PFSK-1 (cell line): ENCODE measurements around the gene MAD1L1.

Experiments used
- FOXP2 ChIP-seq: optimal IDR thresholded peaks from 2 replicates; pipeline ENCODE3; 2011; ENCODE audit warnings: borderline replicate concordance, control low read depth, inconsistent platforms; ENCODE audit not compliant: insufficient read depth; ENCODE audit errors: extremely low read length, extremely low read depth
- POLR2AphosphoS5 ChIP-seq: IDR thresholded peaks from 2 replicates; pipeline ENCODE4 v1.6.1; 2012; ENCODE audit warnings: low read depth, mild to moderate bottlenecking, control low read depth, low read length, moderate library complexity
- REST ChIP-seq, 2 experiments: IDR thresholded peaks; 2 replicates each; pipeline versions ENCODE4 v1.6.1 to v1.8.0; 2011 to 2012; ENCODE audit warnings: low read depth in 2 of 2, low read length in 2 of 2, control low read depth in 1 of 2, inconsistent platforms in 1 of 2, mild to moderate bottlenecking in 1 of 2, moderate library complexity in 1 of 2; ENCODE audit not compliant: insufficient read depth in 1 of 2
- SIN3A ChIP-seq: IDR thresholded peaks from 2 replicates; pipeline ENCODE4 v1.6.1; 2012; ENCODE audit warnings: mild to moderate bottlenecking, low read length, moderate library complexity, borderline replicate concordance; ENCODE audit not compliant: insufficient read depth
- TAF1 ChIP-seq: IDR thresholded peaks from 2 replicates; pipeline ENCODE4 v1.6.1; 2012; ENCODE audit warnings: low read length, control low read depth, borderline replicate concordance; ENCODE audit not compliant: insufficient read depth

Gene MAD1L1

GRCh38 chr7:2201686-2202360 lies 30.9 kb downstream of the MAD1L1 start:
- TF ChIP-seq FOXP2 (no peak), TAF1 (no peak)

- TF ChIP-seq FOXP2 (no peak), POLR2AphosphoS5 (no peak), TAF1 (no peak), SIN3A (no peak), REST (IDR thresholded peaks at IDR 0.05; ENCODE audit: insufficient read depth in 1 of 2, low read depth in 2 of 2, low read length in 2 of 2) (no peak)
These were observed 31.6 kb downstream of the MAD1L1 start for GRCh38 chr7:2201128-2201527.

- TF ChIP-seq POLR2AphosphoS5 = no peak
- no peak for TF ChIP-seq FOXP2
- no peak for TF ChIP-seq SIN3A
- TF ChIP-seq REST (IDR thresholded peaks at IDR 0.05; ENCODE audit: insufficient read depth in 1 of 2, low read depth in 2 of 2, low read length in 2 of 2) = no peak
- no peak for TF ChIP-seq TAF1
These were observed 32.2 kb downstream of the MAD1L1 start for GRCh38 chr7:2200584-2200980.

- TF ChIP-seq REST (IDR thresholded peaks at IDR 0.05; ENCODE audit: insufficient read depth in 1 of 2, low read depth in 2 of 2, low read length in 2 of 2) (no peak), SIN3A (no peak), TAF1 (no peak), FOXP2 (no peak), POLR2AphosphoS5 (no peak)
These were observed 32.7 kb downstream of the MAD1L1 start for GRCh38 chr7:2199956-2200583.

GRCh38 chr7:2199528-2199927 lies 33.2 kb downstream of the MAD1L1 start:
- no peak for TF ChIP-seq SIN3A
- no peak for TF ChIP-seq REST (IDR thresholded peaks at IDR 0.05; ENCODE audit: insufficient read depth in 1 of 2, low read depth in 2 of 2, low read length in 2 of 2)
- TF ChIP-seq FOXP2 = no peak
- TF ChIP-seq POLR2AphosphoS5 = no peak
- TF ChIP-seq TAF1 = no peak
